Endothelial cell of coronary artery (primary cell): ENCODE results near the gene TIMMDC1. TPM values are rescaled to one million over a fixed set of nuclear protein-coding genes. Genes with fewer than 3 reads are reported as not detected.

Source experiments
- total RNA-seq: library from RNA; depleted of rRNA; stranded (reverse); fragments of >200 nt; gene quantifications from 2 replicates; pipeline ENCODE4 v1.2.3, GENCODE V29; 2014

Gene TIMMDC1, protein sequence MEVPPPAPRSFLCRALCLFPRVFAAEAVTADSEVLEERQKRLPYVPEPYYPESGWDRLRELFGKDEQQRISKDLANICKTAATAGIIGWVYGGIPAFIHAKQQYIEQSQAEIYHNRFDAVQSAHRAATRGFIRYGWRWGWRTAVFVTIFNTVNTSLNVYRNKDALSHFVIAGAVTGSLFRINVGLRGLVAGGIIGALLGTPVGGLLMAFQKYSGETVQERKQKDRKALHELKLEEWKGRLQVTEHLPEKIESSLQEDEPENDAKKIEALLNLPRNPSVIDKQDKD
- 33.0 and 36.1 TPM in 2 replicates for total RNA-seq

DNA sequence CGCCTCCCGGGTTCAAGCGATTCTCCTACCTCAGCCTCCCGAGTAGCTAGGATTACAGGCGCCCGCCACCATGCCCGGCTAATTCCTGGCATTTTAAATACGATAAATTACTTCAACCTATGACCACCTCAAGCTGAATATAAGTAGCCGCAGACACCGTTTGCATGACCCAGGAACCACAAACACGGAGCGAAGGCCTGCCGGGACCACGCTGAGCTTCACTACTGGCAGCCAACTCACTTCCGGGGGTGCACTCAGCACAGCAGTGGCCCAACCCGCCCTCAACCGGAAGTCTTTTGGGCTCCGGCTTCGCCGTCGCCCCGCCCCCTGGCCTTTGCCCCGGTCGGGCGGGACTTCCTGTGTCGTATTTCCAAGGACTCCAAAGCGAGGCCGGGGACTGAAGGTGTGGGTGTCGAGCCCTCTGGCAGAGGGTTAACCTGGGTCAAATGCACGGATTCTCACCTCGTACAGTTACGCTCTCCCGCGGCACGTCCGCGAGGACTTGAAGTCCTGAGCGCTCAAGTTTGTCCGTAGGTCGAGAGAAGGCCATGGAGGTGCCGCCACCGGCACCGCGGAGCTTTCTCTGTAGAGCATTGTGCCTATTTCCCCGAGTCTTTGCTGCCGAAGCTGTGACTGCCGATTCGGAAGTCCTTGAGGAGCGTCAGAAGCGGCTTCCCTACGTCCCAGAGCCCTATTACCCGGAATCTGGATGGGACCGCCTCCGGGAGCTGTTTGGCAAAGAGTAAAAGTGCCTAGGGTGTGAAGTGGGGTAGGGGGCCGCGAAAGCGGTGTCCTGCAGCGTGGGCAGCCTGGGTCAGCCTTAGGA lies at the start of gene TIMMDC1:
Gene TIMMDC1, plus strand, starts transcription at position 362 of the 826 bp plus-strand sequence. Its CDS starts 187 bp downstream, at position 549.

DNA sequence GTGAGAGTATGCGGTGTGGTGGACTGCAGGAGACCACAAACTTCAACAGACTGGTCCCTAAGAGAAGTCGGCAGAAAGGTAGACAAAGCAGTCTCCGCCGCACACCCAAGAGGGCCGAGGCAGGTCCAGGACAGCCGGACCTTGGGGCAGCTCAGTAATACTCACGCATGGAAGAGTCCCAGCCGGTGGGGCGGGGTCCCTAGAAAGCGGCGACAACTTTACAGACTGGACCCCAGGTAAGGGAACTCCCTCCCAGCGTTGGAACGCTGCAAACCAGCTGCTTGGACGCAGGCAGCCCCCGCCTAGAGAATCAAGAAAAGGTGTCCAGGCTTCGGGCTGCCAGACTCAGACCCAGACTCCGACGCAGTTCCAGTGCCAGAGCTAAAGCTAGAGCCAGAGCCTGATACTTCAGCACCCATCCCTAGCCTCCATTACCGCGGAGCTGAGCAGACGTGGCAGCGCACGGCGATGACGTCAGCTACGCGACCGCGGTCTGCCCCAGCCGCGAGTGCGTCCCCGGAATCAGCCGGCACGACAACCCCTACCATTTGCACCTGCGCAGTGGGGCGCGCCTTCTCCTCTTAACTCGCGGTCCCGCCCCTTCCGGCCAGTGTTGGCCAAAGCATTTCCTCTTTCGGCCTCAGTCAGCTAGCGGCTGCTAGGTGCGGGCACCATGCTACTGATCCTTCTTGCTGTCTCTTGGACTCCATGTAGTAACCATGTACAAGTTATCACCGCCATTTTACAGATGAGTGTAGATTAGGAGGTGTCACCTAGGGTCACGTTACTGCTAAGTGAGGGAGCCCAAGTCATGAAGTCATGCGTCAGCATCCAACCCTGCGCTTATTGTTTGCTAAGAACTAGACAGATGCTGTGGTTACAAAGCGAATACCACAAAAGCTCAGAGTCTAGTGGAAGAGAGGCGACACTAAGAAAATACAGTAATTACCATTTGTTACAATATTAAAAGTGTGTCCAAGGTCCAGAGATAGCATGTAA lies 34.9 kb upstream of the TIMMDC1 start, which contains the start of gene TMEM39A:
Gene TMEM39A, minus strand, starts transcription at position 445 of the 999 bp plus-strand sequence. CDS start 1,541 bp downstream, outside the sequence.

DNA sequence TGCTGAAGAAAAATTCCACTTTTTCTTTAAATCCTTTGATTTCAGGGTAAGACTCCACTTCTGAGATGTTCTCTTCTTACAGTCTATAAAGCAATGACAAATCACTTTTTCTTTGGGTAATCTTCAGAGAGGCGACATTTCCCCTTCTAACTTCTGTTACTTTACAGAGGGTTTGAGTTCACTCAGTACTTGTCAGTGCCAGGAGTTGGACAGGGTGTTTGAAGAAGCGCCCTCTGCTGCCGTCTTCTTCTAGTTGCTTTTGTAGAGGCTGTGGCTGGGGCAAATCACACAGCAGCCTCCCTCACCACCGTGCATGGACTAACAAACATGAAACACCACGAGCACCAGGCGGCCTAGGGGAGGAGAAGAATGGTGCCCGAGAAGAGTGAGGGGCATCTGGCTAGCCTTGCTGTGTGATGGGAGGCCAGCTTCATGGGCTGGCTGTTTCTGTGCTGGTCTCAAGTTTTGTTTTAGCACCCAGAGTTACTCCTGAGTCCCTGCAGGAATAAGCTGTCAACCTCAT lies 61.2 kb downstream of the TIMMDC1 start, which contains the start of gene CD80:
Gene CD80, minus strand, starts transcription at position 174 of the 523 bp plus-strand sequence. CDS start 1,886 bp downstream, outside the sequence.

Other genes with a start within 250 kb of the TIMMDC1 start
- gene ARHGAP31, start 204.2 kb upstream of the TIMMDC1 start, total RNA-seq: 23.5 and 23.8 TPM in 2 replicates
- 25.9 and 35.6 TPM in 2 replicates for gene TMEM39A, start 34.9 kb upstream of the TIMMDC1 start, total RNA-seq
- 14.7 and 22.5 TPM in 2 replicates for gene POGLUT1, start 29.6 kb upstream of the TIMMDC1 start, total RNA-seq
- not detected in 2 replicates for gene CD80, start 61.1 kb downstream of the TIMMDC1 start, total RNA-seq
- gene ADPRH, start 80.9 kb downstream of the TIMMDC1 start, total RNA-seq: 2.5 and 4.1 TPM in 2 replicates
- 0.18 and 0.28 TPM in 2 replicates for gene PLA1A, start 99.3 kb downstream of the TIMMDC1 start, total RNA-seq
- gene POPDC2, start 162.0 kb downstream of the TIMMDC1 start, total RNA-seq: 0.09 TPM in 2 replicates
- gene COX17, start 178.9 kb downstream of the TIMMDC1 start, total RNA-seq: 23.7 and 28.8 TPM in 2 replicates
- 0.19 and 0.45 TPM in 2 replicates for gene CFAP91, start 204.5 kb downstream of the TIMMDC1 start, total RNA-seq